WTC11 (cell line): Measurements from ENCODE around the gene LRRC7.

Experiments used
- ATF1 ChIP-seq: sonication (generic); formaldehyde crosslinking; IDR thresholded peaks from 2 replicates; pipeline ENCODE4 v1.8.1; 2023; ENCODE audit warnings: mild to moderate bottlenecking, moderate library complexity, missing genetic modification reagents
- ATF3 ChIP-seq: sonication (generic); formaldehyde crosslinking; conservative IDR thresholded peaks from 2 replicates; pipeline ENCODE4 v1.8.1; 2022; ENCODE audit warnings: mild to moderate bottlenecking, missing genetic modification reagents
- CREB1 ChIP-seq: sonication (generic); formaldehyde crosslinking; IDR thresholded peaks from 2 replicates; pipeline ENCODE4 v1.8.0; 2023; ENCODE audit warnings: mild to moderate bottlenecking, missing genetic modification reagents
- CTCF ChIP-seq: fragments of 200-600 bp; IDR thresholded peaks from 2 replicates; pipeline ENCODE4 v1.8.0; 2022; ENCODE audit warnings: antibody characterized with exemption
- ESRRA ChIP-seq: sonication (generic); formaldehyde crosslinking; IDR thresholded peaks from 2 replicates; pipeline ENCODE4 v1.8.1; 2022; ENCODE audit warnings: mild to moderate bottlenecking, missing genetic modification reagents, borderline replicate concordance
- RELA ChIP-seq: sonication (generic); formaldehyde crosslinking; IDR thresholded peaks from 2 replicates; pipeline ENCODE4 v1.8.1; 2022; ENCODE audit warnings: missing genetic modification reagents, mild to moderate bottlenecking, borderline replicate concordance
- SP1 ChIP-seq: sonication (generic); formaldehyde crosslinking; conservative IDR thresholded peaks from 2 replicates; pipeline ENCODE4 v1.8.1; 2022; ENCODE audit warnings: missing genetic modification reagents
- TEAD4 ChIP-seq: sonication (generic); formaldehyde crosslinking; IDR thresholded peaks from 2 replicates; pipeline ENCODE4 v1.8.0; 2022; ENCODE audit warnings: mild to moderate bottlenecking, missing genetic modification reagents

DNA sequence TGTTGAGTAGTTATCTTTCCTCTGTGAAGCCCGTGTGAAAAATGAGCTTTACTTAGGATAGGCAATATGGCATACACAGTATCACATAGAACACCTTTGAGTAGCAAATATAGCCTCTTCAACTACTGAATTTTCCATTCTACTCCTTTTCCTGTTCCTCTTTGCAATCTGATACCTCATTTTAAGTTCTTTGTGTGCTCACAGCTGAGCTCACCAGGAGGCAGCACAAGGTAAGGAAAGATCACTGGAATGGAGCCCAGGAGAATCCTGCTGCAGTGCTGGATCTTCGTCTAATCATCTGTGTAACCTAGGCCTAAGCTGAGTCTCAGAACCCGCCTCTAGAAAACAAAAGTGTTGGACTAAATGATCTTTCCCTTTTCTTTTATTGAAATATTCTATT is 466.7 kb downstream of the LRRC7 start:
- TF ChIP-seq ATF3 (CRISPR knock-in tag) (no peak), CTCF (no peak), ESRRA (CRISPR knock-in tag) (no peak), SP1 (no peak), RELA (CRISPR knock-in tag) (no peak), ATF1 (CRISPR knock-in tag) (no peak), TEAD4 (CRISPR knock-in tag) (no peak), CREB1 (no peak)
